ENCODE data around the gene GALNT9. TPM values are rescaled to one million over a fixed set of nuclear protein-coding genes. Genes with fewer than 3 reads are reported as not detected.
"Not testable (repeated sequence)": the region's sequence is repeated elsewhere in the genome, so short reads cannot be mapped to it uniquely, and the experiment has no call there.

GALNT9 gene
- total RNA-seq, 1 donor from 2014 or later, result 0.33 TPM

GRCh38 chr12:132267873-132268272, 61.5 kb downstream of the GALNT9 start:
- DNase-seq (ENCODE audit: low read depth, low spot score), result no peak

- no peak for DNase-seq (ENCODE audit: low read depth, low spot score)
Observed at GRCh38 chr12:132266802-132267201, 62.6 kb downstream of the GALNT9 start.

GRCh38 chr12:132266370-132266769, 63.0 kb downstream of the GALNT9 start:
- DNase-seq (ENCODE audit: low read depth, low spot score), result no peak

- DNase-seq (ENCODE audit: low read depth, low spot score), result not testable (repeated sequence)
Observed at GRCh38 chr12:132265822-132266221, 63.6 kb downstream of the GALNT9 start.

- DNase-seq (ENCODE audit: low read depth, low spot score), result no peak
Observed at GRCh38 chr12:132265056-132265800, 64.2 kb downstream of the GALNT9 start.

- no peak for DNase-seq (ENCODE audit: low read depth, low spot score)
Observed at GRCh38 chr12:132264086-132265010, 65.0 kb downstream of the GALNT9 start.

- no peak for DNase-seq (ENCODE audit: low read depth, low spot score)
Observed at GRCh38 chr12:132263451-132264049, 65.8 kb downstream of the GALNT9 start.

GRCh38 chr12:132263061-132263360, 66.4 kb downstream of the GALNT9 start:
- no peak for DNase-seq (ENCODE audit: low read depth, low spot score)

GRCh38 chr12:132262256-132263060, 66.9 kb downstream of the GALNT9 start:
- no peak for DNase-seq (ENCODE audit: low read depth, low spot score)

GRCh38 chr12:132261328-132262138, 67.9 kb downstream of the GALNT9 start:
- no peak for DNase-seq (ENCODE audit: low read depth, low spot score)

GRCh38 chr12:132260721-132261120, 68.7 kb downstream of the GALNT9 start:
- DNase-seq (ENCODE audit: low read depth, low spot score), result no peak

GRCh38 chr12:132259872-132260695, 69.3 kb downstream of the GALNT9 start:
- no peak for DNase-seq (ENCODE audit: low read depth, low spot score)

GRCh38 chr12:132259364-132259871, 70.0 kb downstream of the GALNT9 start:
- DNase-seq (ENCODE audit: low read depth, low spot score), result no peak

GRCh38 chr12:132258543-132258942, 70.8 kb downstream of the GALNT9 start:
- DNase-seq (ENCODE audit: low read depth, low spot score), result no peak

- no peak for DNase-seq (ENCODE audit: low read depth, low spot score)
Observed at GRCh38 chr12:132257955-132258490, 71.4 kb downstream of the GALNT9 start.

GRCh38 chr12:132257206-132257954, 72.0 kb downstream of the GALNT9 start:
- DNase-seq (ENCODE audit: low read depth, low spot score), result no peak

GRCh38 chr12:132256646-132257045, 72.7 kb downstream of the GALNT9 start:
- no peak for DNase-seq (ENCODE audit: low read depth, low spot score)

GRCh38 chr12:132255642-132256041, 73.7 kb downstream of the GALNT9 start:
- no peak for DNase-seq (ENCODE audit: low read depth, low spot score)

Data from pulmonary artery endothelial cell (primary cell).